Measurements from ENCODE around the gene TSC22D1. TPM values are rescaled to one million over a fixed set of nuclear protein-coding genes. Genes with fewer than 3 reads are reported as not detected.

The TSC22D1 gene
- total RNA-seq, 1 donor from 2014 or later, result 185 TPM

- no peak for DNase-seq (ENCODE audit: low spot score)
Observed at GRCh38 chr13:44404261-44405132, 171.6 kb downstream of the TSC22D1 start.

DNA sequence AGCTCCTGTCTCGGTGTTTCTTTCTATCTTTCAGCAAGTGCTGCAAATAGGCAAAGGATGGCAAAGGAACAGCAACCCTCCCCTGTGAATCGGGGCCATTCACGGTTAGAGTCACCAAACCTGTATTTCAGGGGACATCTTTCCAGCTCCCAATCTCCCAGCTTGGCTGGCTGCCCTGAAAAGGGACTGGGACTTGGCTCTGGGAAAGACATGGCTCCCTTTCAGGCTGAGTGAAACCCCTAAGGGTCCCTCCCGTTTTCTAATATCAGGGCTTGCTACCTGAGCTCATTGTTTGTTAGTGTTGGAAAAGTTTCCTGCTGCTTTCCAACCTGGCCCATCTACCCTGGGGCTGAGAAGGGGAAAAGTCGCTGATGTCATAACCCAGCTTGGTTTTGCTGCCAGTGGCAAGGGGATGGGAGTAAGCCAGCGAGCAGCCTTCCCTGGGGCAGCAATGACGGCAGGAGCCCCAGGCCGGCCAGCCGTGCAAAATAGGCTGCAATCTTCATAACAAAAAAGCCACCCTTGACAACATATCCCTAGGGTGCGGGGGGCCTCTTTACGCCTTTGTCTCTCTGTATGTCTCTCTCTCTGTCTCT, 172.6 kb downstream of the TSC22D1 start:
- no peak for DNase-seq (ENCODE audit: low spot score)

GRCh38 chr13:44402899-44403445, 173.2 kb downstream of the TSC22D1 start:
- no peak for DNase-seq (ENCODE audit: low spot score)

DNA sequence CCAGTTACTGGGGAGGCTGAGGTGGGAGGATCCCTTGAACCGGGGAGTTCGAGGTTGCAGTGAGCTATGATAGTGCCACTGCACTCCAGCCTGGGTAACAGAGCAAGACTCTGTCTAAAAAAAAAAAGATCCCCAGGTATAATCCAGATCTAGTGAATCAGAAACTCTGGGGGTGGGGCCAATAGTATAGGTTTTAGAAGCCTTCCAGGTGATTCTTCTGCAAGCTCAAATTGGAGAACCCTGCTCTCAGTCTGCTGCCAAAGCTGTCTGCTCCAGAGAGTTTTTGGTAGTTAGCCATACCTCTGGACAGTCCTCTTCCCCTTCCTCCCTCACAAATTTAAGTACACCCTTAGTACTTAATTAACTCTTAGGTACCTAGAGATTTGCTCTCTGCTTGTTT, 174.6 kb downstream of the TSC22D1 start:
- DNase-seq (ENCODE audit: low spot score), result no peak

DNA sequence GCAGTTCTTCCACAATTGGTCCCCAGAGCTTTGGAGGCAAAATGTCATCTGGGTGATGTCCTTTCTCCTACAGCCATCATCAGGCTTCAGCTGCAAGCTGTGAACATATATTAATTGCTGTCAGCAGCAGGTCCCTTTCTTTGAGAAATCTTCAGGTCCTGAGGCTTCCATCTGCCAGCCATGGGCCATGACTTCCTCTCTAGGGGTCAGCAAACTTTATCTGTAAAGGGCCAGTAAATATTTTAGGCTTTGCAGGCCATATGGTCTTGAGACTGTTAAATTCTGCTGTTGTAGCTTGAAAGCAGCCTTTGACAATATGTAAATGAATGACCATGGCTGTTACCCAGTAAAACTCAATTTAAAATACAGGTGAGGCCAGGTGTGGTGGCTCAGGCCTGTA, 175.4 kb downstream of the TSC22D1 start:
- DNase-seq (ENCODE audit: low spot score), result no peak

DNA sequence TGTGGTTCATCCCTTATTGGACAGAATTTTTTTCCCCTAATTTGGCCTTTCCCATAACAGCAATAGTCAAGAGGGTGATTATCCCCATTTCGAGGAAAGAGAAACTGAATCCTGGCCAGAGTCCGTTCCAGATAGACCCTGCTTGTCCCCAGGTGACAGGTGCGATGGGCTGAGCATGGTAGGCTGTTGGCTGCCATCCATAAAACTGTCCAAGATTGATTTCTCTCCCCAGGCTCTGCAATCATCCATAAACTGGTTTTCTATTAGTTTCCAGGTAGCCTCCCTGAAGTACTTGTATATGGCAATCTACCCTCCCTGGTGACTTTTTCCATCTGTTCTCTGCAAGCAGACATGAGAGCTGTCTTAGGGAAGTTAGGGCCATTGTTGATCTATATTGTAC, 177.1 kb downstream of the TSC22D1 start:
- DNase-seq (ENCODE audit: low spot score), result no peak

DNA sequence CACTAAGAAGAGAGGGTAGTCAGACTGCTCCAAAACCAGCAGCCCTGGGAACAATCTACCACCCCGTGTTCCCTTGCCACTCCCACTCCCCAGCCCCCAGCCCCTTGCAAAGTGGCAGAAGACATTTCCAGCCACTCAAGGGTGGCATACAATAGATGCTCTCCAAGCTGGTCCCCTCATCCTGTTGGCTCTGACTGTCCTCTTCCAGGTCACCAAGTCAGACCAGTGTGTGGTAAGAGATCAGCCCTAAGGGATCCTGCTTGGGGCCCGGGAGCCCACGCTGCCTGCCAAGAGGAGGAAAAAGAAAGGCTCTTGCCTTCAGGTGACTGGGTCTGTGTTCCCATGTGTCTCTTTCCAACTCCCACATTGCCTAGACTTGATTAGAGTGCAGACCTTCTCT, 177.5 kb downstream of the TSC22D1 start:
- no peak for DNase-seq (ENCODE audit: low spot score)

GRCh38 chr13:44397766-44398223, 178.3 kb downstream of the TSC22D1 start:
- DNase-seq (ENCODE audit: low spot score), result no peak

DNA sequence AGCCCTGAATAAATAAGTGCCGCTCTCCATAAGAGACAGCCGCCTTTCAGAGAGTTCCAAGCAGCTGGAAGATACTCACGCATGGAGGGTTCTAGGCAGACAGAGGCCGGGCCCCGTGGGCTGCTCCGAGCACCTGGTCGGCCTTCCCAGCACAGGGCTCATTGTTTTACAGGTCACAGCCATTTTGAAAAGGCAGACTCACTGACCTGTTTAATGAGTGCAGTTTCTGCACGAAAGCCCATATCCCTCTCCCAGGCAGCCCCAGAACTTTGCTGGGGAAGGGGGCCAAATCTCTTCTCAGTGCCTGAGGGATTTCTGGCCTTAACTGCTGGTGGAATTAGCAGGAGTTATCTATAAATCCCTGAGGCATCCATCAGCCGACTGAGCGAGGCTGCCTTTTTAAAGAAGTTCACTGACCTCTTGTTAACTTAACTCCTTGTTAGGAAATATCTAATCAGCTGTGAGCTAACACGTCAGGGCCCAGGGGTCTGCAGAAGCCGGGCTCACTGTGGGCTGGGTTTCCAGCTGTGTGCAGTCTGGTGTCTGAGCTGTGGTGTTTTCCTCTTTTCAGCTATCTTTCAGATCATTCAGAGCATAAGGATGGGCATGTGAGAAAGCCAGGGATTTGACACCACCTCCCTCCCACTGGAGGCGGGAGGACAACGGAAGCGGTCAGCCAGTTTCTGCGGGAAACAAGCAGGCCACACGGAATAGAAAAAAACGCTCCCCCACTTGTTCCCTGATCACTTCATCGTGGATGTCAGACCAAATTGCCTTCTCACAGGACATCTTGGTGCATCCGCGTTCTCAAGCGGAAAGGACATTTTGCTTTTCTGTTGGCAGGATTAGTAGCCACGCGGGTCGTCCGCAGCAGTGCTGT, 179.2 kb downstream of the TSC22D1 start:
- DNase-seq (ENCODE audit: low spot score), result no peak

- DNase-seq (ENCODE audit: low spot score), result no peak
Observed at GRCh38 chr13:44395976-44396694, 180.0 kb downstream of the TSC22D1 start.

- DNase-seq (ENCODE audit: low spot score), result no peak
Observed at GRCh38 chr13:44394658-44395057, 181.5 kb downstream of the TSC22D1 start.

DNA sequence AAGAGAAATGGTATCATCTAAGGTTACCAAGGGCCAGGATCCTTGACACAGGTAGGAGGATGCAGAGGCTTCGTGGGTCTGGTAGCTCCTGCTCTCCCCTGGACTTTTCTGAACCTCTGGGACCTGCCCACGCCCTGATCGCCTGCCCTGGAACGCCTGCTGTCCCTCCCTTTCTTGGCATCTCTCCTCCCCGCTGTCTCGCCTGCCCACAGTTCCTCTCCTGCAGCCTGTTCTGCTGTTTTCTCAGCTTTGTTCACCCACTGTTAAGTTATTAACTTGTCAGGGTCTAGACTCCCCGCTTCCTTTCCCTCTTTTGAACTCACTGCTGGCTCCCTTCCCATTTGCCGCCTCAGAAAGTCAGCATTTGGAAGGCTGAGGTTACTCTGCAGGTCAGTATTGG, 182.7 kb downstream of the TSC22D1 start:
- no peak for DNase-seq (ENCODE audit: low spot score)

DNA sequence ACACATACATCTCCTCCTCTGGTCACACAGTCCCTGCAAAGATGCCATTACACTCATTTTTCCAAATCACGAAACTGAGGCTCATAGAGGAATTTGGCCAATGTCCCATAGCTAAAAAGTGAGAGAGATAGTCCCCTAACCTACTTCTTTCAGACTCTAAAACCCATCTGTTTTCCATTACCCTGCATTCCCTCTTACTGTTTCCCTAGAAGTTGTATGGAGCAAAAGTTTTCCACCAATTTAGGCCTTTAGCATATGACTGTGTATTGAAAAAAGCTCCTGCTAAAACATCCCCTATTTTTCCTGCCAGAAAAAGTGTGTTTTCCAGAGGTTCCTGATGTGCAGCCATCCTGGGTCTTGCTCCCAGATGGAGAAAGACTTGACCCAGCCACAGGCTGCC, 186.3 kb downstream of the TSC22D1 start:
- no peak for DNase-seq (ENCODE audit: low spot score)

DNA sequence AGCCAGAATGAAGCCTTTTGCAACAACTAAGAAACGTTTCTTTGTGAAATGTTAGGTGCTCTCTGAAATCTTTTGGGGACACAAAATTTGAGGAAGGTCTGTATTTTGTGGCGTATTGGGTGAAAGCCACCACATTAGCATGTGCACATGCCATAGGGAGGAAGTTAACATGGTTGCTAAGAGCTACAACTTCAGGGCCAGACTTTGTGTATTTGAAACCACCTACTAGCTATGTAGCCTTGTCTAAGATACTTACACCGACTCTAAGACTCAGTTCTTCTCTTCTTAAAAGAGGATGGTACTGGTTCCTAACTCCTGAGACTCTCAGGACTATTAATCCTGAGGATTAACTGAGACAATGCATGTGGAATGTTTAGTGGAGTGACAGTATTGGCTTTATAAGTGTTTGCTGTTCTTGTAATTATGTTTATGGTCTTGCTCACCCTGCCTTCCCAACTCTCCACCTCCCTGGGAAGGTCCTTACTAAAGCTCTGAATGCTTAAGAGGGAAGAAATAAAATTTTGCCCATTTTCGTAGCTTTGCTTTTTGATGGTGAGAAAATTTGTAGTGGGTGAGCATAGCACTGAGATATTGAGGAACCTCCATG, 187.0 kb downstream of the TSC22D1 start:
- no peak for DNase-seq (ENCODE audit: low spot score)

DNA sequence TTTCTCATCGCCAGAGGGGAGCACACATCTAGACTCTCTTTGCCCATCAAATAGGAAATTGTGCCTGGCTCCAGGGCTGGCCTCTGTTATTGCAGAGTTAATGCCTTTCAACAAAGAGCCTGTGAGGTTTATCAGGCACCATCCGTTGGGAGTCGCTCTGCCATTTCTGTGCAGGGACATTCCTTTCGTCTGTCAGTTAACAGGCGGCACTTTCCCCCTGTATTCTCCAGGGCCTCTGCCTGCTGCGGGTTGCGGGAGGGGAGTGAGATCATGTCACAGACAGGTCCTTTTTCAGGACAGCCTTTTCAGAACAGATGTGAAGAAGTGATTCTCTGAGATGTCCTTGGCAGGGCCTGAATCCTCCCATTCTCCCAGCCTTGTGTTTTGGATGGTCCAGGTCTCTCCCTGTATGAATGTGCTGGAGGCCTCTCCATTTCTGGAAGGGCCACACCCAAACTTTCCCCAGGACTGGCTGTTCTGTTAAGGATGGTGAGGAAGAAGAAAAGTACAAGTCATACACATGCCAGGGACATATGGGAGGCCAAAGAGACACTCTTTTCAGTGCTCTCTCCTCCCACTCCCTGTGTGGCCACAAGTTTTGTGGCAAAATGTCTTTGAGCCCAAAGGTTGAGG, 187.6 kb downstream of the TSC22D1 start:
- no peak for DNase-seq (ENCODE audit: low spot score)

DNA sequence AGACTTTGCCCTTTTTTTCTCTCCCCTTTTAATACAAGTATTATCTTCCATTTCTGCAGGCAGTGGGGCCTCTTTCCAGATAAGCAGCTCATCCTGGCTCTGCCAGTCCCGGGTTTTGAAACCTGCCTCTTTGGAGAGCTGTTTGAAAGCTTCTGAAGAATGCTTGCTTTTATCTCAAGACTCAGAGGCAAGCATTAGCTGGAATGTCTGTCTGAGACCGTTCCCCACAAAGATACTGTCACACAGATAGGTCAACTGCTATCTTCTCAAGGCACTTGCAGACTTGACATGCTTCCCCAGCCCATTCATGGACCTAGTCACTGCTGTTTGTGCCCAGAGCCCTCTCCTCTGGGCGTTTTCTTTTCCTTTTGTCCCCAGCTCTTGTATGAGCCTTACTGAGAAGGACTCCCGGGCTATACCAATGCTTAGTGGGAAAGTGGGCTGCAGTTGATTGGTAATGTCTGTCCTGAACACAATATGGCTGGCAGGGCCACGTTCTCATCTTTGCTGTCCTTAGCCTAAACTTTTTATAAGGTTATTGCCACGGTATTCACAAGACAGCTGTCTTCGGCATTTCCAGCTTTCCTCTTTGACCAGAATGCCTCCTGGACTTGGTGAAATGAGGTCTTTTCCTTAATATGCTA, 189.1 kb downstream of the TSC22D1 start:
- DNase-seq (ENCODE audit: low spot score), result no peak

GRCh38 chr13:44385847-44386246, 190.3 kb downstream of the TSC22D1 start:
- no peak for DNase-seq (ENCODE audit: low spot score)

GRCh38 chr13:44385401-44385800, 190.7 kb downstream of the TSC22D1 start:
- DNase-seq (ENCODE audit: low spot score), result no peak

GRCh38 chr13:44384778-44385177, 191.4 kb downstream of the TSC22D1 start:
- no peak for DNase-seq (ENCODE audit: low spot score)

DNA sequence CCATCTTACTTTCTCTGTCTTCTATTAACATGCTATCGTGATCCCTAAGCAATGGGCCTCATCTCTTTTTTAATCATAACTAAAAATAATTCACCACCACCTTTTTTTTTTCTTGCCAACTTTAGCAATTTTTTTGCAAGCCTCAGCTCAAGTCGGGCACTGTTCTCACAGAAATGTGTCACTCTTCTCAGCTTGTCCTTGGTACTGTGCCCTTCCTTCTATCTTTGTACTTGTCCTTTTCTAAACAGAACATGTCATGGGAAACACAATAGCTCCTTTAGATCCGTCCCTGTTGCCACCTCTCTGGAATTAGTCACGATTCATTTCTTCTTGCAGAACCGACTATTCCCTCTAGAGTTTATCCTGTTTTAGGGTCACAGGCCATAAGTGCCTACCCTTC, 192.2 kb downstream of the TSC22D1 start:
- no peak for DNase-seq (ENCODE audit: low spot score)
